Measurements from ENCODE around the gene PGAP6. TPM values are rescaled to one million over a fixed set of nuclear protein-coding genes. Genes with fewer than 3 reads are reported as not detected.

Gene PGAP6
- total RNA-seq, 2 donors from 2014 or later: 38.7 to 55.4 TPM

- Histone ChIP-seq H3K4me3 (no peak overlapping the region), H3K9me3 (no peaks in the 10 kb centered on the region), H3K27ac (no peak overlapping the region), H3K36me3 (no peaks in the 10 kb centered on the region), H3K4me1 (ENCODE audit: control insufficient read depth in 1 of 2, low read depth in 2 of 2) (peaks cover 0 to 31% of the 10 kb centered on the region in 2 donors), H3K27me3 (replicated peaks; ENCODE audit: insufficient read depth) (no peaks in the 10 kb centered on the region)
- ATAC-seq (ENCODE audit: insufficient number of reproducible peaks, low FRiP score, low read depth) (no peak), DNase-seq (ENCODE audit: low spot score) (no peak)
- TF ChIP-seq CTCF (IDR thresholded peaks at IDR 0.05): no peak
Observed at GRCh38 chr16:399340-400019, 17.7 kb upstream of the PGAP6 start.

GRCh38 chr16:398561-399339, 17.0 kb upstream of the PGAP6 start:
- H3K9me3 ChIP-seq: no peaks in the 10 kb centered on the region
- H3K27me3 ChIP-seq (replicated peaks; ENCODE audit: insufficient read depth): no peaks in the 10 kb centered on the region
- H3K27ac ChIP-seq: peak overlapping the region; percentile 77 to 81
- no peak overlapping the region for H3K4me3 ChIP-seq
- no peaks in the 10 kb centered on the region for H3K36me3 ChIP-seq
- ATAC-seq (ENCODE audit: insufficient number of reproducible peaks, low FRiP score, low read depth) (no peak), DNase-seq (ENCODE audit: low spot score) (no peak)
- no peak for TF ChIP-seq CTCF (IDR thresholded peaks at IDR 0.05)
- H3K4me1 ChIP-seq (ENCODE audit: control insufficient read depth in 1 of 2, low read depth in 2 of 2): peaks cover 0 to 31% of the 10 kb centered on the region in 2 donors

GRCh38 chr16:397736-398332, 16.1 kb upstream of the PGAP6 start:
- H3K27ac ChIP-seq: peak overlapping the region; percentile 77 to 81
- peaks cover 0 to 31% of the 10 kb centered on the region in 2 donors for H3K4me1 ChIP-seq (ENCODE audit: control insufficient read depth in 1 of 2, low read depth in 2 of 2)
- no peaks in the 10 kb centered on the region for H3K27me3 ChIP-seq (replicated peaks; ENCODE audit: insufficient read depth)
- no peaks in the 10 kb centered on the region for H3K36me3 ChIP-seq
- peak overlapping the region; percentile 68 for H3K4me3 ChIP-seq
- peak; percentile 76 for TF ChIP-seq CTCF (IDR thresholded peaks at IDR 0.05)
- no peaks in the 10 kb centered on the region for H3K9me3 ChIP-seq
- no peak for DNase-seq (ENCODE audit: low spot score)
- ATAC-seq (ENCODE audit: insufficient number of reproducible peaks, low FRiP score, low read depth): no peak

GRCh38 chr16:397135-397661, 15.4 kb upstream of the PGAP6 start, which contains the start of gene NME4:
NME4 (plus strand) TSS chr16:397199; CDS start chr16:397223, 24 bp downstream.
- no peak for ATAC-seq (ENCODE audit: insufficient number of reproducible peaks, low FRiP score, low read depth)
- peaks cover 0 to 28% of the 10 kb centered on the region in 2 donors for H3K4me1 ChIP-seq (ENCODE audit: control insufficient read depth in 1 of 2, low read depth in 2 of 2)
- no peak for TF ChIP-seq CTCF (IDR thresholded peaks at IDR 0.05)
- peak within 1 kb of the TSS; percentile 81 to 84 for H3K27ac ChIP-seq
- H3K9me3 ChIP-seq: no peaks in the 10 kb centered on the region
- no peaks in the 10 kb centered on the region for H3K27me3 ChIP-seq (replicated peaks; ENCODE audit: insufficient read depth)
- H3K4me3 ChIP-seq: peak within 1 kb of the TSS; percentile 68
- no peak for DNase-seq (ENCODE audit: low spot score)
- no peaks in the 10 kb centered on the region for H3K36me3 ChIP-seq

- Histone ChIP-seq H3K4me3 (peak overlapping the region; percentile 68), H3K27ac (peak overlapping the region; percentile 47 to 84), H3K4me1 (ENCODE audit: control insufficient read depth in 1 of 2, low read depth in 2 of 2) (peaks cover 0 to 26% of the 10 kb centered on the region in 2 donors), H3K9me3 (no peaks in the 10 kb centered on the region), H3K36me3 (no peaks in the 10 kb centered on the region), H3K27me3 (replicated peaks; ENCODE audit: insufficient read depth) (no peaks in the 10 kb centered on the region)
- no peak for ATAC-seq (ENCODE audit: insufficient number of reproducible peaks, low FRiP score, low read depth)
- DNase-seq (ENCODE audit: low spot score): no peak
- TF ChIP-seq CTCF (IDR thresholded peaks at IDR 0.05): no peak
Observed at GRCh38 chr16:396605-397004, 14.8 kb upstream of the PGAP6 start.

All from thoracic aorta (tissue), 2 donors.